ENCODE measurements around the gene MTARC1. TPM values are rescaled to one million over a fixed set of nuclear protein-coding genes. Genes with fewer than 3 reads are reported as not detected.

Gene MTARC1
- total RNA-seq, 1 donor from 2014 or later, result 37.1 TPM

GRCh38 chr1:220809704-220810103 is 23.0 kb downstream of the MTARC1 start:
- peaks cover 36% of the 10 kb centered on the region for H3K36me3 Mint-ChIP-seq (ENCODE audit: insufficient read depth)
- H3K27me3 Mint-ChIP-seq, result no peaks in the 10 kb centered on the region

GRCh38 chr1:220810179-220810653 is 23.5 kb downstream of the MTARC1 start:
- Mint-ChIP-seq H3K27ac (no peak overlapping the region), H3K4me3 (ENCODE audit: low read depth) (no peak overlapping the region), H3K36me3 (ENCODE audit: insufficient read depth) (peaks cover 33% of the 10 kb centered on the region), H3K9me3 (ENCODE audit: low read depth) (no peaks in the 10 kb centered on the region), H3K27me3 (no peaks in the 10 kb centered on the region), H3K4me1 (ENCODE audit: low read depth) (no peaks in the 10 kb centered on the region)
- peak; percentile 78 for TF ChIP-seq CTCF (IDR thresholded peaks at IDR 0.05; ENCODE audit: unreplicated experiment)
- peak; percentile 30 for DNase-seq (ENCODE audit: low spot score, unreplicated experiment)

More at GRCh38 chr1:220809704-220810103, 23.0 kb downstream of the MTARC1 start:
- no peaks in the 10 kb centered on the region for H3K9me3 Mint-ChIP-seq (ENCODE audit: low read depth)
- no peak for DNase-seq (ENCODE audit: low spot score, unreplicated experiment)
- no peak overlapping the region for H3K27ac Mint-ChIP-seq
- no peak for TF ChIP-seq CTCF (IDR thresholded peaks at IDR 0.05; ENCODE audit: unreplicated experiment)
- H3K4me1 Mint-ChIP-seq (ENCODE audit: low read depth), result no peaks in the 10 kb centered on the region
- no peak overlapping the region for H3K4me3 Mint-ChIP-seq (ENCODE audit: low read depth)

- Mint-ChIP-seq H3K4me1 (ENCODE audit: low read depth) (no peaks in the 10 kb centered on the region), H3K4me3 (ENCODE audit: low read depth) (no peak overlapping the region), H3K36me3 (ENCODE audit: insufficient read depth) (peaks cover 36% of the 10 kb centered on the region), H3K27me3 (no peaks in the 10 kb centered on the region), H3K27ac (no peak overlapping the region), H3K9me3 (ENCODE audit: low read depth) (no peaks in the 10 kb centered on the region)
- no peak for TF ChIP-seq CTCF (IDR thresholded peaks at IDR 0.05; ENCODE audit: unreplicated experiment)
- DNase-seq (ENCODE audit: low spot score, unreplicated experiment), result no peak
These were observed 24.2 kb downstream of the MTARC1 start for GRCh38 chr1:220810963-220811362.

- peaks cover 35% of the 10 kb centered on the region for H3K36me3 Mint-ChIP-seq (ENCODE audit: insufficient read depth)
- H3K27ac Mint-ChIP-seq, result no peak overlapping the region
- H3K4me1 Mint-ChIP-seq (ENCODE audit: low read depth), result no peaks in the 10 kb centered on the region
These were observed 25.0 kb downstream of the MTARC1 start for GRCh38 chr1:220811695-220812094.

GRCh38 chr1:220812308-220812707 is 25.6 kb downstream of the MTARC1 start:
- Mint-ChIP-seq H3K9me3 (ENCODE audit: low read depth) (no peaks in the 10 kb centered on the region), H3K36me3 (ENCODE audit: insufficient read depth) (peaks cover 39% of the 10 kb centered on the region), H3K4me3 (ENCODE audit: low read depth) (no peak overlapping the region), H3K4me1 (ENCODE audit: low read depth) (no peaks in the 10 kb centered on the region), H3K27ac (no peak overlapping the region), H3K27me3 (no peaks in the 10 kb centered on the region)
- no peak for DNase-seq (ENCODE audit: low spot score, unreplicated experiment)
- TF ChIP-seq CTCF (IDR thresholded peaks at IDR 0.05; ENCODE audit: unreplicated experiment), result no peak

More at GRCh38 chr1:220811695-220812094, 25.0 kb downstream of the MTARC1 start:
- no peak for DNase-seq (ENCODE audit: low spot score, unreplicated experiment)
- no peaks in the 10 kb centered on the region for H3K27me3 Mint-ChIP-seq
- no peak for TF ChIP-seq CTCF (IDR thresholded peaks at IDR 0.05; ENCODE audit: unreplicated experiment)
- H3K4me3 Mint-ChIP-seq (ENCODE audit: low read depth), result no peak overlapping the region
- no peaks in the 10 kb centered on the region for H3K9me3 Mint-ChIP-seq (ENCODE audit: low read depth)

All from progenitor cell of endocrine pancreas (in vitro differentiated cells).